AG04449 (cell line): ENCODE data around the gene FBXO36.

Experiments
- CTCF ChIA-PET: fragments of 350-600 bp; formaldehyde crosslinking; extraction: SDS; loops from one replicate; lab custom pipeline; 2021; ENCODE audit warnings: antibody characterized with exemption; lab: Yijun Ruan, JAX
- POLR2A ChIA-PET: fragments of 400-600, 350-600 bp; formaldehyde crosslinking; extraction: SDS; loops from one replicate; lab custom pipeline; 2020; ENCODE audit warnings: antibody characterized with exemption, inconsistent platforms; lab: Yijun Ruan, JAX
- DNase-seq: peaks from one replicate; pipeline ENCODE4 v3.0.0-alpha.2; 2010; ENCODE audit warnings: low read depth, low spot score
- H3K4me3 ChIP-seq: 2 replicates; pipeline ENCODE4 v1.5.1; 2011; ENCODE audit warnings: low read depth, mild to moderate bottlenecking, control low read depth, low read length
- TF ChIP-seq, protein P1 (sequence below): IDR thresholded peaks from one replicate; pipeline ENCODE4 v1.5.1; 2011; ENCODE audit warnings: mild to moderate bottlenecking, moderate library complexity, low read length, control low read depth, inconsistent platforms; ENCODE audit not compliant: insufficient read depth; ENCODE audit errors: missing control alignments

Gene FBXO36

GRCh38 chr2:230012267-230012884 lies 90.1 kb downstream of the FBXO36 start:
- no peak for DNase-seq
- POLR2A ChIA-PET, result no interaction called here
- CTCF ChIA-PET, result interaction anchor here (0.8 to 8.1 kb wide), 7 partner anchors 10 to 232 kb away, joined by 3 to 151 read pairs (median 5); no protein-coding TSS in a partner anchor
- no peak overlapping the region for H3K4me3 ChIP-seq
- TF ChIP-seq, protein P1, sequence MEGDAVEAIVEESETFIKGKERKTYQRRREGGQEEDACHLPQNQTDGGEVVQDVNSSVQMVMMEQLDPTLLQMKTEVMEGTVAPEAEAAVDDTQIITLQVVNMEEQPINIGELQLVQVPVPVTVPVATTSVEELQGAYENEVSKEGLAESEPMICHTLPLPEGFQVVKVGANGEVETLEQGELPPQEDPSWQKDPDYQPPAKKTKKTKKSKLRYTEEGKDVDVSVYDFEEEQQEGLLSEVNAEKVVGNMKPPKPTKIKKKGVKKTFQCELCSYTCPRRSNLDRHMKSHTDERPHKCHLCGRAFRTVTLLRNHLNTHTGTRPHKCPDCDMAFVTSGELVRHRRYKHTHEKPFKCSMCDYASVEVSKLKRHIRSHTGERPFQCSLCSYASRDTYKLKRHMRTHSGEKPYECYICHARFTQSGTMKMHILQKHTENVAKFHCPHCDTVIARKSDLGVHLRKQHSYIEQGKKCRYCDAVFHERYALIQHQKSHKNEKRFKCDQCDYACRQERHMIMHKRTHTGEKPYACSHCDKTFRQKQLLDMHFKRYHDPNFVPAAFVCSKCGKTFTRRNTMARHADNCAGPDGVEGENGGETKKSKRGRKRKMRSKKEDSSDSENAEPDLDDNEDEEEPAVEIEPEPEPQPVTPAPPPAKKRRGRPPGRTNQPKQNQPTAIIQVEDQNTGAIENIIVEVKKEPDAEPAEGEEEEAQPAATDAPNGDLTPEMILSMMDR, result no peak

DNA sequence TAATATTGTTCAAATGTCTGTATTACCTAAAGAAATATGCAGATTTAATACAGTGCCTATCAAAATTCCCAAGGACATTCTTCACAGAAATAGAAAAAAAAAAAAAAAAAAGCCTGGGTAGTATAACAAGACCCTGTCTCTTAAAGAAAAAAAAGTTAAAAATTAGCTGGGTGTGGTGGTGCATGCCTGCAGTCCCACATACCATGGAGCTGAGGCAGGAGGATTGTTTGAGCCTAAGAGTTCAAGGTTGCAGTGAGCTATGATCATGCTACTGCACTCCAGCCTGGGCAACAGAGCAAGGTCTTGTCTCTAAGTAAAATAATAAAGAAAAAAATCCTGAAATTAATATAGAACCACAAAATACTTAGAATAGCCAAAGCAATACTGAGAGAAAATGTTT lies 94.5 kb downstream of the FBXO36 start:
- ChIA-PET CTCF (interaction anchor here (0.6 to 2.7 kb wide), 3 partner anchors 9 to 237 kb away, joined by 3 to 9 read pairs (median 9); no protein-coding TSS in a partner anchor), POLR2A (no interaction called here)
- TF ChIP-seq, protein P1, result no peak
- H3K4me3 ChIP-seq, result no peak overlapping the region
- DNase-seq, result no peak

DNA sequence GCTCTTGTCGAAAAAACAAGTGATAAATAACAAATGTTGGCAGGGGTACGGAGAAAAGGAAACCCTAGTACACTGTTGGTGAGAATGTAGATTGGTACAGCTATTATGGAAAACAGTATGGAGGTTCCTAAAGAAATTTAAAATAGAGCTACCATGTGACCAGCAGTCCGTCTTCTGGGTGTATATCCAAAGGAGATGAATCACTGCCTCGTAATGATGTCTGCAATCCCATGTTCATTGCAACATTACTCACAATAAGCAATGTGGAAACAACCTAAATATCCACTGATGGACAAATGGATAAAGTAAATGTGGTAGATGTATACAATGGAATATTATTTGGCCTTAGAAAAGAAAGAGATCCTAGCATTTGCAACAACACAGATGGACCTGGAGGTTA lies 95.8 kb downstream of the FBXO36 start:
- TF ChIP-seq, protein P1, result no peak
- ChIA-PET CTCF (interaction anchor here (1.5 to 2.7 kb wide), 2 partner anchors 10 to 50 kb away, joined by 3 to 9 read pairs; no protein-coding TSS in a partner anchor), POLR2A (no interaction called here)
- peak; percentile 49 for DNase-seq
- no peak overlapping the region for H3K4me3 ChIP-seq

GRCh38 chr2:230019742-230020141 lies 97.4 kb downstream of the FBXO36 start:
- H3K4me3 ChIP-seq, result no peak overlapping the region
- DNase-seq, result no peak
- TF ChIP-seq, protein P1, result no peak
- ChIA-PET CTCF (interaction anchor here (1.2 kb wide), 1 partner anchor 8 kb away, joined by 3 read pairs; no protein-coding TSS in a partner anchor), POLR2A (no interaction called here)

DNA sequence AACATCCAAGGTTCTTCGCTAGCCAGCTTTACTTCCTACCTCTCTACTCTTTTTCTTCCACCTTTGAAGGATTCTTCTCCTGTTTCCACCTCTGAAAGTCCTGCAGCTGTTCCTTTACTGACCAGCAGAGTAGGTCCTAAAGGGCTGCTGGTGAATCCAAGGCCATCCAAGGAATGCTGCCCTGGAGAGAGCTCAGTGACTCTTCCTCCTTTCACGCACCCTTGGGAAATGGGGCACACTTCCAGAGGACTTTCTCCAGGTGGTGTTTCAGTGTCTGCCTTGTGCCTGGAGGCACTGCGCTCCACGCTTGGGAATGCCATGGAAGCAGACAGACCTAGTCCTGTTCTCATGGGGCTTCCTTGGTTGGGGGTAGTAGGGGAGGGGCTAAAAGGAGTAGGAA lies 101.0 kb downstream of the FBXO36 start:
- DNase-seq, result no peak
- H3K4me3 ChIP-seq, result no peak overlapping the region
- CTCF ChIA-PET, result interaction anchor here (0.9 to 2.0 kb wide), 4 partner anchors 12 to 588 kb away, joined by 3 to 10 read pairs (median 4); no protein-coding TSS in a partner anchor
- TF ChIP-seq, protein P1, result no peak
- POLR2A ChIA-PET, result no interaction called here

- ChIA-PET CTCF (interaction anchor here (1.8 kb wide), 1 partner anchor 25 kb away, joined by 5 read pairs; no protein-coding TSS in a partner anchor), POLR2A (no interaction called here)
- H3K4me3 ChIP-seq, result no peak overlapping the region
- TF ChIP-seq, protein P1, result no peak
- DNase-seq, result no peak
These were observed 119.9 kb downstream of the FBXO36 start for GRCh38 chr2:230042195-230042594.
